Airway epithelial cell (primary cell): ENCODE results near the gene MRNIP. TPM values are rescaled to one million over a fixed set of nuclear protein-coding genes. Genes with fewer than 3 reads are reported as not detected.

Experiments
- total RNA-seq: library from RNA; depleted of rRNA; stranded (reverse); fragments of >200 nt; gene quantifications from 2 replicates; pipeline ENCODE4 v1.2.3, GENCODE V29; 2015

The MRNIP gene, protein sequence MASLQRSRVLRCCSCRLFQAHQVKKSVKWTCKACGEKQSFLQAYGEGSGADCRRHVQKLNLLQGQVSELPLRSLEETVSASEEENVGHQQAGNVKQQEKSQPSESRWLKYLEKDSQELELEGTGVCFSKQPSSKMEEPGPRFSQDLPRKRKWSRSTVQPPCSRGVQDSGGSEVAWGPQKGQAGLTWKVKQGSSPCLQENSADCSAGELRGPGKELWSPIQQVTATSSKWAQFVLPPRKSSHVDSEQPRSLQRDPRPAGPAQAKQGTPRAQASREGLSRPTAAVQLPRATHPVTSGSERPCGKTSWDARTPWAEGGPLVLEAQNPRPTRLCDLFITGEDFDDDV
- total RNA-seq: 10.9 and 11.8 TPM in 2 replicates

DNA sequence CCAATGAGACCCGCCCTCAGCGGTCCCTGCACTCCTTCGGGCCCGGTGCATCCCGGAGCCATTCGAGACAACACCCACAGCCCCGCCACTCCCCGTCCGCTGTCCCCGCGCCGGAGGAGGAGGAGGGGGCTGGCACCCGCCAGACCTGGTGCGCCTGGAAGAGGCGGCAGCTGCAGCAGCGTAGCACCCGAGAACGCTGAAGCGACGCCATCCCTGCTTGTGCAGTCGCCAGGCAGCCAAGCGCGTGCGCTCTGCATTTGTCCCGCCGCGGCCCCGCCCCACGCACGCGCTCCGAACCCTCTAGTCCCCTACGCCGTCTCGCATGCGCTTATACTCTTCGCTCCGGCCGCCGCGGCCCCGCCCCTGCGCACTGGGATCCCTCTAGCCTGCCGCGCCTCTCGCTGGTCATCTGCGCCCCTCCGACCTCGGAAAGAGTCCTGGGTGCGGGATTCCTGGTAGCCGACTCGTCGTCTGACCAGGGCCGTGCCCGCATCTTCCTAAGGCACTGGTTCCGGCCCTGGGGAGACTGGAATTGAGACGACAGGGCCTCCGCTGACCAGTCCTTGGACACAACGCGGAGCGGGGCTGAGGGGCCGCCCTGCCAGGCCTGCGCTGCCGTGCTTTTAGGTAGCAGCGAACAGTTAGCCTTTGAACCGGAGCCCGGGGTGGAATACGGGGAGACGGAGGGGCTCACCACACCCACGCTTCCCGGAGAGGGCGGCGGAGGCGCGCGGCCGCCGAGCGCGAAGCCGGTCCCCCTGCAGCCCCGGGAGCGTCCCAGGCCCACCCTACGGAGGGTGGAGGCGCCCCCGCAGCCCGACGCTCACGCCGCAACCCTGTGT, at the start of gene MRNIP:
MRNIP (minus strand) TSS at position 232 of the 842 bp plus-strand sequence; CDS start at position 211, 21 bp downstream.

DNA sequence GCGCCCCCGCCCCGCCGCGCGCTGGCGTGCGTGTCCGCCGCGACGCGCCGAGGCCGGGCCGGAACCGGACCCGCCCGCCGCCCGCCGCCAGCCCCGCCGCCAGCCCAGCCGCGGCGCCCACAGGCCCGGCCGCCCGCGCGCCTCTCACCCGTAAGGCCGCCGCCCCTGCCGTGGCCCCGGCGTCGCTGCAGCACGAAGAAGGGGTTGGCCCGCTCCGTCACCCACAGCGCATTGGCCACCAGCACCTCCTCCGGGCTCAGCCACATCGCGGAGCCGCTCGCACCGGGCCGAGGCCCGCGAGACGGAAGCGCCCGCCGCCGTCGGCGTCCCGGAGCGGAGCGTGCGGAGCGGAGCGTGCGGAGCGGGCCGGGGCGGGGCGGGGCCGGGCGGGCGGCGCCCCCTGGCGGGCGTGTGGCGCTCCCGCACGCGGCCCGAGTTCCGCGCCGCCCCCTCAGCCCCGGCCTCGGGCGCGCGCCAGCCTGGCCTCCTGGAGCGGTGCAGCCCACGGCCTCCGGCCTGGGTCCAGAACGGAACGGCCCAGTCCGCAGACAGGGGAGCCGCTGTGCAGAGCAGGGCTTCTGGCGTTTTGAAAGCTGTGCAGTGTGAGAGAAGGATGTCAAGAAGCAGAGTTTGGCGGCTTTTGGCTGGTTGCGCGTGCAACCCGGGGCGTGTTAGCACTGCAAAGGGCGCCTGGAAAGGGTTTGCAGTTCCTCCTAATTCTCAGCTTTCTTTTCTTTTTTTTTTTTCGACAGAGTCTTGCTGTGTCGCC, 49.1 kb upstream of the MRNIP start, which contains the start of gene TBC1D9B:
TBC1D9B (minus strand) TSS at position 342 of the 769 bp plus-strand sequence; CDS start at position 266, 76 bp downstream.

DNA sequence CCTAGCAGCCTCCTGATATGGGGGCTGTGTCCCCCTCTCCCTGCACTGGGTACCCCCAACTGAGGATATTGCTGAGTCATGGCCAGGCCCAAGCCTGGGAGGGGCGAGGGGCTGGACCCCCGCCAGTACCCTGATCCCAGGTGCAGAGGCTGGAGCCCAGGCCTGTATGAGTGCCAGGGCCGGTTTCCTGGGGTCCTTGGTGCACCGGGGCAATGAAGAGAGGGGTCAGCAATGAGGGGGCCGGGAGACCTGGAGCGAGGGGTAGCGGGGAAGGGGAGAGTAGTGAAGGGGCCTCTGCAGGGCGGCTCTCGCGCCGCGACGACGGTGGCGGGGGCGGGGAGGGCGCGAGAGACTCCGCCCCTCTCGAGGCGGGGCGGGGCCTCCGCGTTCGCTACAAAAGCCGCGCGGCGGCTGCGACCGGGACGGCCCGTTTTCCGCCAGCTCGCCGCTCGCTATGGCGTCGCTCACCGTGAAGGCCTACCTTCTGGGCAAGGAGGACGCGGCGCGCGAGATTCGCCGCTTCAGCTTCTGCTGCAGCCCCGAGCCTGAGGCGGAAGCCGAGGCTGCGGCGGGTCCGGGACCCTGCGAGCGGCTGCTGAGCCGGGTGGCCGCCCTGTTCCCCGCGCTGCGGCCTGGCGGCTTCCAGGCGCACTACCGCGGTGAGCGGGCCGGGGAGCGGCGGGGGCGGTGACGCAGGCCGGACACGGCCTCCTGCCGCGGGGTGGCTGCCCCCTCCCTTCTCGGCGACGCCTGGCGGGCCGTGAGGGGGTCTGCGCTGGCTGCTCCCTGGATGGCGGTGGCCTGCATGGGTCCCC, 37.9 kb downstream of the MRNIP start, which contains the start of gene SQSTM1:
SQSTM1 (plus strand) TSS at position 423 of the 815 bp plus-strand sequence; CDS start at position 455, 32 bp downstream.

DNA sequence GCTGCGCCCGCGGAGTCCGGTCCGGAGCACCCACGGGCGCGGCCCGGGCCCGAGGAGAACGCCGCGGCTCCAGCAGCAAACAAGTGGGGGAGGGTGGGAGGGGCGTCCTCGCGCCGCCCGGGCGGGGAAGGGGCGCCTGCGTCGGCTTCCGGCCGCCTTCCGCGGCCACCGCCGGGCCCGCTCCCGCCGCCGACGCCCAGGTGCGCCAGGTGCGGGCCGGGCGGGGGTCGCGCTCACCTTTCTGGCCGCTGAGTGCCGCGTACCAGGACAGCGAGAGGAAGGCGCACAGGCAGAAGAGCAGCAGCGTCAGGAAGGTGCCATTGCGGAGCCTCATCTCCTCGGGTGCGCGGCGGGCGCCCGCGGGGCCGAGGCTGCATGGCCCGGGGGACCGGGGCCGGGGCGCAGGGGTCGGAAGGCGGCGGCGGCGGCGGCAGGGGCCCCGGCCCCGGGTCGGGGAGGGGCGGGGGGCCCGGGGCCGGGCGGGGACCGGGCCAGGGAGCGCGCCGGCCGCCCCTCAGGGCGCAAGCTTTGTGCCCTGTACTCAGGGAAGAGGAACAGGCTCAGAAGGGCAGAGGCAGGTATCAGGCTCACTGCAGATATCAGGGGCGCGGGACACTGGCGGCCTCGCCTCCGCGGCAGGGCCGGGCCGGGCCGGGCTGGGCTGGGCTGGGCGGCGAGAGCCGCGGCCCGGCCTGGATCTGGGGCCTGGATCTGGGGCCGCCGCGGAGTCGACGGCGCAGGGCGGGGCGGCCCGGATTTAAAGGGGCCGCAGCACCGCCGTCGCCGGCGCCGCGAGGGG, 52.2 kb downstream of the MRNIP start, which contains the start of gene MGAT4B:
MGAT4B (minus strand) TSS at position 617 of the 799 bp plus-strand sequence; CDS start at position 334, 283 bp downstream.

DNA sequence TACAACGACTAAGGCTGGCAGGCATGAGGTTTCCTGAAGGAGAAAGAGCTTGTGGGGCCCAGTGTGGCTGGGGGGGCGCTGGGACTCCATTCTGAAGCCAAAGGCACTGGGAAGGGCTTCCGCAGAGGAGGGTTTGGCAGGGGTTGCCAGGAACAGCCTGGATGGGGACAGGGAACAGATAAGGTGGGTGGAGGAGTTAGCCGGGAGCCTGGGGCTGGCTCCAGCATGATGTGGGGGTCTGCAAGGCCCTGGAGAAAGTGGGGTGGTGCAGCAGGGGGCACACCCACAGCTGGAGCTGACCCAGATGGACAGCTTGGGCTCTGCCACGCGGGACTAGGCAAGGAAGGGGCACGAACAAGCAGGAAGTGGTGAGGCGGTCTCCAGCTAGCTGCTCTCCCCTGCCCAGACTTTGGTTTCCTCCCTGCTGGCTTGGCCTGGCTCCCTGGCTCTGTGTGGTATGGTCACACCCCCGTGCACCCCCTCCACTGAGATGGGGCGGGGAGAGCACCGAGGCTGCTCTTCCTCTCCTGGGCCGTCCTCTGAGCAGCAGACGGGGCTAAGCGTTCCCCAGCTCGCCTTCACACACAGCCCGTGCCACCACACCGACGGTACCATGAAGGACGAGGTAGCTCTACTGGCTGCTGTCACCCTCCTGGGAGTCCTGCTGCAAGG, 65.0 kb downstream of the MRNIP start, which contains the start of gene LTC4S:
LTC4S (plus strand) TSS at position 519 of the 672 bp plus-strand sequence; CDS start at position 614, 95 bp downstream.

Other genes with a start within 250 kb of the MRNIP start
- gene HNRNPH1, start 235.1 kb downstream of the MRNIP start, total RNA-seq: 274 and 292 TPM in 2 replicates
- gene CBY3, start 177.8 kb downstream of the MRNIP start, total RNA-seq: not detected in 2 replicates
- gene CANX, start 159.8 kb downstream of the MRNIP start, total RNA-seq: 283 and 325 TPM in 2 replicates
- 9.4 and 14.7 TPM in 2 replicates for gene MAML1, start 126.0 kb downstream of the MRNIP start, total RNA-seq
- gene LTC4S, start 64.8 kb downstream of the MRNIP start, total RNA-seq: 1.4 and 3.8 TPM in 2 replicates
- 108 and 116 TPM in 2 replicates for gene MGAT4B, start 52.0 kb downstream of the MRNIP start, total RNA-seq
- 108 and 113 TPM in 2 replicates for gene SQSTM1, start 37.9 kb downstream of the MRNIP start, total RNA-seq
- 47.8 and 63.1 TPM in 2 replicates for gene TBC1D9B, start 49.1 kb upstream of the MRNIP start, total RNA-seq
- gene RNF130, start 212.9 kb upstream of the MRNIP start, total RNA-seq: 19.6 and 31.9 TPM in 2 replicates